Gastrocnemius medialis (tissue), 4 donors: ENCODE measurements around the gene ATP10B. TPM values are rescaled to one million over a fixed set of nuclear protein-coding genes. Genes with fewer than 3 reads are reported as not detected.

Experiments
- ATAC-seq, 2 donors: fragments of 150-250 bp; one replicate each; pipeline ENCODE4 v1.9.1; 2016
- DNase-seq, 2 donors: peaks; one replicate each; pipeline ENCODE4 v3.0.0-alpha.2; 2019
- H3K27ac ChIP-seq, 4 donors: fragments of 200-600 bp; sonication (generic); 1 replicate in 1 of 4; 2 replicates in 3 of 4; pipeline ENCODE4 v1.5.1; 2016 to 2018; ENCODE audit warnings: mild to moderate bottlenecking in 2 of 4, moderate library complexity in 1 of 4
- H3K27me3 ChIP-seq, 3 donors: fragments of 200-600 bp; sonication (generic) in 2 of 3; 1 replicate in 1 of 3; 2 replicates in 2 of 3; pipeline versions ENCODE4 v1.5.1 to v1.6.0; 2016 to 2019; ENCODE audit warnings: mild to moderate bottlenecking in 1 of 3, moderate library complexity in 1 of 3
- H3K36me3 ChIP-seq, 2 donors: fragments of 200-600 bp; sonication (generic) in 1 of 2; one replicate each; pipeline ENCODE4 v1.5.1; 2017 to 2018
- H3K4me1 ChIP-seq, 2 donors: fragments of 200-600 bp; sonication (generic) in 1 of 2; one replicate each; pipeline ENCODE4 v1.5.1; 2016 to 2017; ENCODE audit warnings: mild to moderate bottlenecking in 2 of 2
- H3K4me3 ChIP-seq, 4 donors: fragments of 200-600 bp; sonication (generic) in 3 of 4; 1 replicate in 1 of 4; 2 replicates in 3 of 4; pipeline ENCODE4 v1.5.1; 2016 to 2019; ENCODE audit warnings: mild to moderate bottlenecking in 2 of 4
- H3K9me3 ChIP-seq, 3 donors: fragments of 200-600 bp; sonication (generic) in 2 of 3; 1 replicate in 1 of 3; 2 replicates in 2 of 3; pipeline ENCODE4 v1.5.1; 2016 to 2019
- POLR2A ChIP-seq, 2 donors: fragments of 450-650 bp; IDR thresholded peaks; one replicate each; pipeline ENCODE4 v1.6.1; 2017; ENCODE audit warnings: antibody characterized with exemption in 2 of 2, mild to moderate bottlenecking in 2 of 2, moderate library complexity in 2 of 2
- in situ Hi-C, 4 donors: fragments of 200-750 bp; cut with MboI; loops; one replicate each; pipeline versions ENCODE4 v1.15.0 to v1.8.0; 2017; ENCODE audit warnings: low sequenced_read_pairs in 4 of 4
- intact Hi-C: fragments of 100-400 bp; cut with DNase I; formaldehyde crosslinking; loops from one replicate; pipeline ENCODE4 v1.15.1; 2023; ENCODE audit warnings: low total_unique reads
- total RNA-seq, 4 donors: library from RNA; depleted of rRNA; stranded (reverse); fragments of >200 nt; gene quantifications; one replicate each; pipeline versions ENCODE4 v1.1.0 to v1.2.3, GENCODE V29; 2016
- TF ChIP-seq, protein P1 (sequence below), 5 experiments: fragments of 450-650 bp in 3 of 5; fragments of 200-600 bp in 2 of 5; sonication (generic) in 2 of 5; IDR thresholded peaks in 4 of 5; conservative IDR thresholded peaks in 1 of 5; 1 replicate in 4 of 5; 2 replicates in 1 of 5; pipeline ENCODE4 v1.5.1; 2016 to 2019; ENCODE audit warnings: antibody characterized with exemption in 5 of 5, mild to moderate bottlenecking in 3 of 5, moderate library complexity in 3 of 5

Gene ATP10B
- total RNA-seq, 4 donors from 2014 or later = 0.63 TPM; not detected in 3

DNA sequence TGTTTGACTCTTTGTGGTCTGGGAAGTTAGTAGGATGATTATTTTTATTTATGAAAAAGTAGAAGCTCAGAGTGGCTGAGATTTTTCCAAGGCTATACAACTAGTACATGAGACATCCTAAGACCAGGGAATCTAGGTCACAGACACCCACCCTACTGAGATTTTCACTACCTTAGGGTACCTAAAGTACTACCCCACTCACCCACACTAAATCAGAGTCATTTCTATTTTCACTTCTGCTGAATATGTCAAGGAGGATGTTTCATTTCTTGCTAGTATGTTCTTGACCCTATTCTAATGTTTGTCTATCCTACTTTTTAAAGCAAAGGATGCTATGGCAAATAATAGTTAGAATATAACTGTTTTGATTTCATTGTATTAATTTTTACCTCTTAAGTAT lies 206.0 kb downstream of the ATP10B start:
- intact Hi-C loops = no loop called here

DNA sequence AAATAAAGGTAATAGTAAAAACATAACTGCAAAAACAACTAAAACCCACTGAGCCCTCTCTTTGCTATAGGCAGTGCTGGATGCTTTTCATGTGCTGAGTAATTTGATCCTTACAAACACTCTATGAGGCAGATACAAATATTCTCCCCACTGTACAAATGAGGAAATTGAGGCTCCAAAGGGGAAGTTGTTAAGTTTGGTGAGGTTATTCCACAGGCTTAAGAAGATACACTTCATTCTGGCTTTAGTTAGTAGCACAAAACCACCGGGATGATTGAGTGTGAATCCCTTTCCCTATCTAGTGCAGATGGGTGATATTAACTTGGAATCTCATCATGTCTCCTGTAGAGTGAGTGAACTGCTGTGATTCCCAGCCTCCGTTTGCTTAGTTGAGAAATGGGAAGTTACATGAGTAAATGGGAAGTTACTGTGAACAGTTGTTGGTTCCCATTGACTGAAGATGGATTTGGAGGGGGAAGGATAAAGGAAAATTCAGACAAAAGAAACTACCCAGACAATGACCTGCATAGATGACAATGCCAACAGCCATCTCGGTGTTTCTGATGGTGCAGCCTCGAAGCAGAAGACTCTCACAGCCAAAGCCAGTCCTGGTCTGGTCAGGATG lies 208.3 kb downstream of the ATP10B start:
- no peaks in the 10 kb centered on the region for H3K36me3 ChIP-seq
- H3K4me1 ChIP-seq = no peaks in the 10 kb centered on the region
- no peaks in the 10 kb centered on the region for H3K27me3 ChIP-seq
- no peak overlapping the region for H3K27ac ChIP-seq
- TF ChIP-seq, protein P1, sequence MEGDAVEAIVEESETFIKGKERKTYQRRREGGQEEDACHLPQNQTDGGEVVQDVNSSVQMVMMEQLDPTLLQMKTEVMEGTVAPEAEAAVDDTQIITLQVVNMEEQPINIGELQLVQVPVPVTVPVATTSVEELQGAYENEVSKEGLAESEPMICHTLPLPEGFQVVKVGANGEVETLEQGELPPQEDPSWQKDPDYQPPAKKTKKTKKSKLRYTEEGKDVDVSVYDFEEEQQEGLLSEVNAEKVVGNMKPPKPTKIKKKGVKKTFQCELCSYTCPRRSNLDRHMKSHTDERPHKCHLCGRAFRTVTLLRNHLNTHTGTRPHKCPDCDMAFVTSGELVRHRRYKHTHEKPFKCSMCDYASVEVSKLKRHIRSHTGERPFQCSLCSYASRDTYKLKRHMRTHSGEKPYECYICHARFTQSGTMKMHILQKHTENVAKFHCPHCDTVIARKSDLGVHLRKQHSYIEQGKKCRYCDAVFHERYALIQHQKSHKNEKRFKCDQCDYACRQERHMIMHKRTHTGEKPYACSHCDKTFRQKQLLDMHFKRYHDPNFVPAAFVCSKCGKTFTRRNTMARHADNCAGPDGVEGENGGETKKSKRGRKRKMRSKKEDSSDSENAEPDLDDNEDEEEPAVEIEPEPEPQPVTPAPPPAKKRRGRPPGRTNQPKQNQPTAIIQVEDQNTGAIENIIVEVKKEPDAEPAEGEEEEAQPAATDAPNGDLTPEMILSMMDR (IDR thresholded peaks at IDR 0.05 in 4 of 5, conservative IDR thresholded peaks at IDR 0.05 in 1 of 5) = no peak
- no peak for TF ChIP-seq POLR2A (IDR thresholded peaks at IDR 0.05)
- intact Hi-C loops (no loop called here), in situ Hi-C loops (no loop called here)
- ATAC-seq (no peak), DNase-seq (no peak)
- H3K9me3 ChIP-seq = no peaks in the 10 kb centered on the region
- no peak overlapping the region for H3K4me3 ChIP-seq

More for the DNA sequence above, 206.0 kb downstream of the ATP10B start:
- Histone ChIP-seq H3K9me3 (no peaks in the 10 kb centered on the region), H3K27ac (no peak overlapping the region), H3K4me1 (no peaks in the 10 kb centered on the region), H3K36me3 (no peaks in the 10 kb centered on the region), H3K4me3 (no peak overlapping the region), H3K27me3 (no peaks in the 10 kb centered on the region)
- ATAC-seq (no peak), DNase-seq (no peak)
- in situ Hi-C loops = no loop called here
- TF ChIP-seq POLR2A (IDR thresholded peaks at IDR 0.05) = no peak
- TF ChIP-seq, protein P1 (IDR thresholded peaks at IDR 0.05 in 4 of 5, conservative IDR thresholded peaks at IDR 0.05 in 1 of 5) = no peak

DNA sequence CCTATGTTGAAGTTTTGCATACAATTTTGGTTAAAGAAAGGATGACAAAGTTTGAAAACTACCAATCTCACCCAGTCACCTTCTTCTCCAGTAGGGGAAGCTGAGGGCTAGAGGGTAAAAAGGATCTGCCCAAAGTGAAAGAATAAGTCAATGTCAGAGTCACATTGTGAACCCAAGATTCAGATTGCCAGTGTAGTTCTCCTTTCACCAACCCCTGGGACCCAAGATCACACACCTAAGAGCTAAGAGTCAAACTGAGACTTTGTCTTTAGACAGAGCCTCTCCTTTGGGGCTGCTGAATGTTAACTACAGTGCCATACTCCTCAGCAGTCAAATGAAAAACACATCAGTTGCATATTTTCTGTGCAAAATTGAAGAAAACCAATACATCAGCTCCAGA lies 210.6 kb downstream of the ATP10B start:
- ATAC-seq = no peak
- Histone ChIP-seq H3K4me1 (no peaks in the 10 kb centered on the region), H3K27me3 (no peaks in the 10 kb centered on the region), H3K36me3 (no peaks in the 10 kb centered on the region), H3K27ac (no peak overlapping the region), H3K9me3 (no peaks in the 10 kb centered on the region), H3K4me3 (no peak overlapping the region)
- TF ChIP-seq, protein P1 (IDR thresholded peaks at IDR 0.05 in 4 of 5, conservative IDR thresholded peaks at IDR 0.05 in 1 of 5) = no peak
- TF ChIP-seq POLR2A (IDR thresholded peaks at IDR 0.05) = no peak
- intact Hi-C loops = no loop called here
- in situ Hi-C loops = no loop called here
- DNase-seq = no peak

DNA sequence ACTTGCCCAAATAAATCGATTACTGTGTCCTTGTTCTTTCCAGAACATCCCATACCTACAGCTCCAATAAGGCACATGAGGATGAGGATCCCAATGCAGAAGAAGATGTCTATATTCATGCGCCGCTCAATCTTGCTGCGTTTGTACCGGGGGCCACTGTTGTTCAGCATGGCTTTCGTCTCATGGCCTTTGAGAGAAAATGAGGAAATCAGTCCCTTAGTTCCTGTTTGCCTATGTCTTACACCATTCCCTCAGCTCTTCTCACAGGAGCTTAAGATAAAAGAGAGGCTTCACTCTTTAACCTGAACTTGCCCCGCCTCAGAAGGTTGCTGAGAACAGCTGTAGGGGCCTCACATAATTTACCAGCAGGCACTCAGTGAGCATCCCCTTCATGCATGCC lies 211.6 kb downstream of the ATP10B start:
- DNase-seq (no peak), ATAC-seq (no peak)
- H3K4me1 ChIP-seq = no peaks in the 10 kb centered on the region
- in situ Hi-C loops (no loop called here), intact Hi-C loops (no loop called here)
- H3K4me3 ChIP-seq = no peak overlapping the region
- TF ChIP-seq, protein P1 (IDR thresholded peaks at IDR 0.05 in 4 of 5, conservative IDR thresholded peaks at IDR 0.05 in 1 of 5) = no peak
- no peak for TF ChIP-seq POLR2A (IDR thresholded peaks at IDR 0.05)
- no peaks in the 10 kb centered on the region for H3K27me3 ChIP-seq
- H3K36me3 ChIP-seq = no peaks in the 10 kb centered on the region
- H3K9me3 ChIP-seq = no peaks in the 10 kb centered on the region
- H3K27ac ChIP-seq = no peak overlapping the region
